Measurements from ENCODE around the gene ITPKB.

DNA sequence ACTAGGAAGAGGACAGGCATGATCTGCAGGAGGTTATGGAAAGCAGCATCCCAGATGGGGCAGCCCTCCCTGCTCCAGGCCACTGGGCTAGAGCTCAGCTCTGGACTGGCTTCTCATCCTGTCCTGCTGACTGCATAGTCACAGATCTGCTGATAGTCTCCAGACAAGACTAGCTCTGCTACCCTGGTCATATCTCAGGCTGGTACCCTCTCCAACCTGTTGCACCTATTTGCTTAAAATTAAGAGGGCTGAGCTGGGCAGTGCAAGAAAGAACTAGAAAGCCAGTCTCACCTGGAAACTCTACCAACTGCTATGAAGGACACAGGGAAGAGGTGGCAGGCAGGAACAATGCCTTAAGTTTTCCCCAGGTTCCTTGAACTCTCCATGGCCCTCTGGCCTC is 40.4 kb downstream of the ITPKB start:
- TF ChIP-seq CTCF (IDR thresholded peaks at IDR 0.05) = no peak
- TF ChIP-seq PBX3 (IDR thresholded peaks at IDR 0.05) = no peak
- no peak for TF ChIP-seq CHD2 (IDR thresholded peaks at IDR 0.05; ENCODE audit: low read length, partially characterized antibody)
- no peak for TF ChIP-seq POLR2AphosphoS5 (IDR thresholded peaks at IDR 0.05; ENCODE audit: low read depth, low read length)
- TF ChIP-seq TCF12 (IDR thresholded peaks at IDR 0.05) = no peak
- no peak for TF ChIP-seq NRF1 (IDR thresholded peaks at IDR 0.05; ENCODE audit: low read depth, low read length)
- no peak for TF ChIP-seq RAD21 (IDR thresholded peaks at IDR 0.05; ENCODE audit: low read length)
- TF ChIP-seq GABPA (IDR thresholded peaks at IDR 0.05; ENCODE audit: low read depth) = no peak
